MM.1S (cell line): Measurements from ENCODE around the gene EPHB1.

Experiments
- DNase-seq: peaks from one replicate; pipeline ENCODE4 v3.0.0-alpha.2; 2015
- H2AFZ ChIP-seq: fragments of 300-600 bp; sonication (generic); 2 replicates; pipeline ENCODE4 v1.6.0; 2016; ENCODE audit warnings: antibody characterized with exemption, low read length
- H3F3A ChIP-seq: fragments of 300-600 bp; sonication (generic); 2 replicates; pipeline ENCODE4 v1.6.1; 2016; ENCODE audit warnings: mild to moderate bottlenecking, antibody characterized with exemption, low read length, moderate library complexity, mixed read lengths; ENCODE audit not compliant: insufficient read depth
- H3K27ac ChIP-seq: fragments of 300-600 bp; sonication (generic); 2 replicates; pipeline ENCODE4 v1.5.1; 2016; ENCODE audit warnings: mild to moderate bottlenecking, low read length
- H3K27me3 ChIP-seq: fragments of 300-600 bp; sonication (generic); replicated peaks from 2 replicates; pipeline ENCODE4 v1.6.0; 2016; ENCODE audit warnings: low read length; ENCODE audit not compliant: insufficient read depth
- H3K36me3 ChIP-seq: fragments of 300-600 bp; sonication (generic); replicated peaks from 2 replicates; pipeline ENCODE4 v1.6.1; 2016; ENCODE audit warnings: mild to moderate bottlenecking, low read length, mixed read lengths; ENCODE audit not compliant: insufficient read depth
- H3K4me1 ChIP-seq: fragments of 300-600 bp; sonication (generic); 2 replicates; pipeline ENCODE4 v1.6.1; 2016; ENCODE audit warnings: low read length, mixed read lengths
- H3K4me2 ChIP-seq: fragments of 300-600 bp; sonication (generic); 2 replicates; pipeline ENCODE4 v1.6.0; 2016; ENCODE audit warnings: low read depth, low read length
- H3K4me3 ChIP-seq: fragments of 300-600 bp; sonication (generic); 2 replicates; pipeline ENCODE4 v1.5.1; 2016; ENCODE audit warnings: low read length, mixed read lengths
- H3K79me2 ChIP-seq: fragments of 300-600 bp; sonication (generic); 2 replicates; pipeline ENCODE4 v1.6.1; 2016; ENCODE audit warnings: mixed run types, low read length, mixed read lengths
- H3K9ac ChIP-seq: fragments of 300-600 bp; sonication (generic); 2 replicates; pipeline ENCODE4 v1.6.1; 2016; ENCODE audit warnings: low read length, mixed read lengths
- H3K9me2 ChIP-seq: fragments of 300-600 bp; sonication (generic); replicated peaks from 2 replicates; pipeline ENCODE4 v1.6.1; 2016; ENCODE audit warnings: mild to moderate bottlenecking, low read length, mixed read lengths; ENCODE audit not compliant: insufficient read depth
- H3K9me3 ChIP-seq: fragments of 300-600 bp; sonication (generic); replicated peaks from 2 replicates; pipeline ENCODE4 v1.6.1; 2016; ENCODE audit warnings: mild to moderate bottlenecking, low read length, mixed read lengths; ENCODE audit not compliant: insufficient read depth
- H4K20me1 ChIP-seq: fragments of 300-600 bp; sonication (generic); 2 replicates; pipeline ENCODE4 v1.6.1; 2016; ENCODE audit warnings: mild to moderate bottlenecking, low read length, moderate library complexity, mixed read lengths; ENCODE audit not compliant: insufficient read depth
- EZH2 ChIP-seq: fragments of 300-600 bp; sonication (generic); optimal IDR thresholded peaks from 2 replicates; pipeline ENCODE3; 2017; ENCODE audit warnings: low read depth, mild to moderate bottlenecking, antibody characterized with exemption, low read length, mixed read lengths
- EZH2phosphoT487 ChIP-seq: fragments of 300-600 bp; sonication (generic); IDR thresholded peaks from 2 replicates; pipeline ENCODE4 v1.6.1; 2018; ENCODE audit warnings: antibody characterized with exemption, low read length
- TF ChIP-seq, protein P1 (sequence below): fragments of 300-600 bp; sonication (generic); IDR thresholded peaks from 2 replicates; pipeline ENCODE4 v1.5.1; 2016; ENCODE audit warnings: antibody characterized with exemption, low read length, mixed read lengths

Gene EPHB1

DNA sequence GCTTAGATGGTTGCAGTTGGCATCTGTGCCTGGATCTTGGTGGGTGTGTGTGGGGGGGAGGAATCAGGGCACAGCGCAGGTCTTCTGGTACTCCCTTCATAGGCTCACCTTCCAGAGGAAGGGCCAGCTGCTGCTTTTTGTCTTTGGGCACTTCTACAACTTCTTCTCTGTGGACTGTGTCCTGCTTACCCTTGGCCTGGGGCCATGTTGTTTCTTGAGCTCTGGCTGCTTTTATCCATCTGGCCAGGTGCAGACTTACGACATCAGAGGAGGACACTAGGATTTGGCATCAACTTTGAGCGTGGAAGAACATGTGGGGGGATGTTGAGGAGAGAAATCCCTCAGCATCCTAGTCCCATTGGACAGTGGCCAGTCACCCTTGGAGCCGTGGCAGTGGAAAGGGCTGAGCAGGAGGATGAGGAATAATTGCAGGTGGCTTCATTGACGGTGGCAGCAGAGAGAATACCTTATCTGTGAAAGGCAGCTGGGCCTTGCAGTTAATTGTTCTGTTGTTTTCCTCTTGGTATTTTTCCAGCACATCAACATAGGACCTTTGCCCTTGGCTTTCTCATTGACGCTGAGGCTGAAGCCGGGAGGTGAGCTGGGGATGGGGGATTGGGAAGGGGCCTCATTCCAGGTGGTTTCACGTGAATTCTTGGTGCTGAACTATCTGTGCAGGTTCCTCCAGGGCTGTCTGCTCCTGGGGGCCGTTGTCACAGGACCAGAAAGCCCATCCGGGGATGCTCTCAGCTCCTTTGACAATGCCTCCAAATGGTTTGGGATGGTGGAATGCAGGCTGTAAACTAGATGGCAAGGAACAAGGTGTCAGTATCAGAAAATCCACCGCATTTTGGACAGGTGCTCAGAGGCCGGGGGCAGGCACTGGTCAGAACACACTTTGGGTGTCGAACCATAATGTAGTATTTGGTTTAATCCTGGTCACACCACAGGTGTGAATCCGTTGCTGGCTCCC, 9.7 kb downstream of the EPHB1 start:
- no peak overlapping the region for H3K4me2 ChIP-seq

DNA sequence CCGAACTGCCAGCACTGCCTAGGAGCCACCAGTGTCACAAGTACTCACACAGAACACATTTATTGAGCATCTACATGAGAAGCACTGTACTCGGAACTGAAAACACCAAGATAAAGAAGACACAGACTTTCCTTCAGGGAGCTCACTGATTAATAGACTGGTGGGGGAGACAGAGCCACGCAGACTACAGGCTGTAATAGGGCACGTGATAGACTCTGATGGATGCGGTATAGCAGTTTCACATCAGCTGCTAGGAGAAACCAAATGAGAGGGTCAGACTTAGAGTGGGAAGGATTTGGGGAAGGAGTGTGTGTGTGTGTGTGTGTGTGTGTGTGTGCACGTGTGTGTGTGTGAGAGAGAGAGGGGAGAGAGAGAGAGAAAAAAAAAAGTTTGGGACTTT, 12.1 kb downstream of the EPHB1 start:
- Histone ChIP-seq H3K9ac (no peak overlapping the region), H3K36me3 (no peaks in the 10 kb centered on the region), H3K4me1 (0 out of 2 replicates have a peak, but pooled peaks cover 5% of the 10 kb centered on the region), H3K4me2 (no peak overlapping the region), H2AFZ (no peak overlapping the region), H4K20me1 (no peaks in the 10 kb centered on the region), H3K27me3 (no peaks in the 10 kb centered on the region), H3F3A (no peaks in the 10 kb centered on the region), H3K9me2 (no peaks in the 10 kb centered on the region), H3K79me2 (no peaks in the 10 kb centered on the region), H3K4me3 (no peak overlapping the region), H3K9me3 (no peaks in the 10 kb centered on the region), H3K27ac (no peak overlapping the region)
- TF ChIP-seq EZH2phosphoT487 (no peak), EZH2 (no peak)
- TF ChIP-seq, protein P1, sequence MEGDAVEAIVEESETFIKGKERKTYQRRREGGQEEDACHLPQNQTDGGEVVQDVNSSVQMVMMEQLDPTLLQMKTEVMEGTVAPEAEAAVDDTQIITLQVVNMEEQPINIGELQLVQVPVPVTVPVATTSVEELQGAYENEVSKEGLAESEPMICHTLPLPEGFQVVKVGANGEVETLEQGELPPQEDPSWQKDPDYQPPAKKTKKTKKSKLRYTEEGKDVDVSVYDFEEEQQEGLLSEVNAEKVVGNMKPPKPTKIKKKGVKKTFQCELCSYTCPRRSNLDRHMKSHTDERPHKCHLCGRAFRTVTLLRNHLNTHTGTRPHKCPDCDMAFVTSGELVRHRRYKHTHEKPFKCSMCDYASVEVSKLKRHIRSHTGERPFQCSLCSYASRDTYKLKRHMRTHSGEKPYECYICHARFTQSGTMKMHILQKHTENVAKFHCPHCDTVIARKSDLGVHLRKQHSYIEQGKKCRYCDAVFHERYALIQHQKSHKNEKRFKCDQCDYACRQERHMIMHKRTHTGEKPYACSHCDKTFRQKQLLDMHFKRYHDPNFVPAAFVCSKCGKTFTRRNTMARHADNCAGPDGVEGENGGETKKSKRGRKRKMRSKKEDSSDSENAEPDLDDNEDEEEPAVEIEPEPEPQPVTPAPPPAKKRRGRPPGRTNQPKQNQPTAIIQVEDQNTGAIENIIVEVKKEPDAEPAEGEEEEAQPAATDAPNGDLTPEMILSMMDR = no peak
- no peak for DNase-seq

More for the DNA sequence above, 9.7 kb downstream of the EPHB1 start:
- Histone ChIP-seq H3K9me3 (no peaks in the 10 kb centered on the region), H3K36me3 (no peaks in the 10 kb centered on the region), H3K27me3 (no peaks in the 10 kb centered on the region), H3K4me3 (no peak overlapping the region), H3K79me2 (no peaks in the 10 kb centered on the region), H3K9me2 (no peaks in the 10 kb centered on the region), H4K20me1 (no peaks in the 10 kb centered on the region), H2AFZ (no peak overlapping the region), H3K4me1 (0 out of 2 replicates have a peak, but pooled peaks cover 5% of the 10 kb centered on the region), H3K27ac (no peak overlapping the region), H3F3A (no peaks in the 10 kb centered on the region), H3K9ac (no peak overlapping the region)
- no peak for DNase-seq
- TF ChIP-seq, protein P1 = no peak
- TF ChIP-seq EZH2 = no peak
- TF ChIP-seq EZH2phosphoT487 = no peak

DNA sequence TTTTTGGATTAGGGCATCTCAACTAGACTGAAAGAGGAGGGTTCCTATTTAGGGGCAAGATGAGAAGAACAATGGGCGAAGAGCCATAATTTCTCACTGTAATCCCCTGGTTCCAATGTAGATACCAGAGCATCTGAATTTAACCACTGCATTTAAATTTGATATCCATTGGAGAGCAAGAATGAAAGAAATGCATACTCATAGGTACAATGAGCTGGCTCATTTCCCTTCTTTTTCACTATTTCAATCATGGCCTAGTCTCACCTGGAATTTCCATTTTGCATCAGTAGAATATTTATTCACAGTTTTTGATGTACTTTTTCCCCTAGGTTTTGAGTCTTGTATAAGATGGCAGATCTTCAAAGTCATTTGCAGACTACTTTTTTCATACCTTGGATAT, 13.8 kb downstream of the EPHB1 start:
- no peaks in the 10 kb centered on the region for H3F3A ChIP-seq
- no peak overlapping the region for H3K9ac ChIP-seq
- H3K4me3 ChIP-seq = no peak overlapping the region
- no peaks in the 10 kb centered on the region for H3K9me3 ChIP-seq
- no peaks in the 10 kb centered on the region for H3K79me2 ChIP-seq
- no peak overlapping the region for H2AFZ ChIP-seq
- H3K4me1 ChIP-seq = no peaks in the 10 kb centered on the region
- TF ChIP-seq, protein P1 = no peak
- TF ChIP-seq EZH2 (no peak), EZH2phosphoT487 (no peak)
- H3K4me2 ChIP-seq = no peak overlapping the region
- no peak overlapping the region for H3K27ac ChIP-seq
- no peaks in the 10 kb centered on the region for H3K36me3 ChIP-seq
- H3K27me3 ChIP-seq = no peaks in the 10 kb centered on the region
- no peaks in the 10 kb centered on the region for H3K9me2 ChIP-seq
- DNase-seq = no peak
- H4K20me1 ChIP-seq = no peaks in the 10 kb centered on the region
